Mucosa of descending colon (tissue), 3 donors: ENCODE results near the gene OCA2. TPM values are rescaled to one million over a fixed set of nuclear protein-coding genes. Genes with fewer than 3 reads are reported as not detected.

Experiments
- ATAC-seq: fragments of 200-7000 bp; cut with Tn5 transposase; one replicate; pipeline ENCODE4 v1.9.1; 2020; ENCODE audit warnings: mild to moderate bottlenecking, moderate library complexity
- DNase-seq, 3 donors: peaks; one replicate each; pipeline ENCODE4 v3.0.0-alpha.2; 2020
- H3K36me3 ChIP-seq: fragments of 200-600 bp; one replicate; pipeline ENCODE4 v1.8.0; 2021; ENCODE audit warnings: low read depth, mild to moderate bottlenecking
- H3K4me1 ChIP-seq: fragments of 200-600 bp; one replicate; pipeline ENCODE4 v1.8.0; 2021; ENCODE audit warnings: low read depth, mild to moderate bottlenecking
- H3K4me3 ChIP-seq: fragments of 200-600 bp; one replicate; pipeline ENCODE4 v1.8.0; 2021; ENCODE audit warnings: mild to moderate bottlenecking
- H3K9me3 ChIP-seq: fragments of 200-600 bp; one replicate; pipeline ENCODE4 v1.8.0; 2021; ENCODE audit warnings: mild to moderate bottlenecking
- intact Hi-C, 2 donors: fragments of 100-400 bp; cut with DNase I in 1 of 2; cut with micrococcal nuclease in 1 of 2; formaldehyde crosslinking; loops; one replicate each; pipeline versions ENCODE4 v1.11.0 to v1.11.1; 2022; cut with DNase I, micrococcal nuclease
- total RNA-seq, 3 donors: library from RNA; stranded (reverse); fragmentation: NEBNext Ultra II Directional in 2 of 3; extraction: Animal tissue kit (Norgen Biotek cat#: 25700) in 2 of 3; gene quantifications; one replicate each; pipeline versions ENCODE4 v1.2.1 to v1.2.4, GENCODE V29; 2021 to 2023
- TF ChIP-seq, protein P1 (sequence below): fragments of 200-600 bp; IDR thresholded peaks from one replicate; pipeline ENCODE4 v1.8.0; 2022; ENCODE audit warnings: antibody characterized with exemption, mild to moderate bottlenecking
- donor health status: DM: no; HTN: no; CAD: no; lungs with moderate emphysema.
- donor health status: DM: no; HTN: no; CAD: no.
- donor health status: DM: no; HTN: yes; CAD: no.

OCA2 gene
- total RNA-seq, 3 donors from 2014 or later = 0.22 to 0.32 TPM; not detected in 1

DNA sequence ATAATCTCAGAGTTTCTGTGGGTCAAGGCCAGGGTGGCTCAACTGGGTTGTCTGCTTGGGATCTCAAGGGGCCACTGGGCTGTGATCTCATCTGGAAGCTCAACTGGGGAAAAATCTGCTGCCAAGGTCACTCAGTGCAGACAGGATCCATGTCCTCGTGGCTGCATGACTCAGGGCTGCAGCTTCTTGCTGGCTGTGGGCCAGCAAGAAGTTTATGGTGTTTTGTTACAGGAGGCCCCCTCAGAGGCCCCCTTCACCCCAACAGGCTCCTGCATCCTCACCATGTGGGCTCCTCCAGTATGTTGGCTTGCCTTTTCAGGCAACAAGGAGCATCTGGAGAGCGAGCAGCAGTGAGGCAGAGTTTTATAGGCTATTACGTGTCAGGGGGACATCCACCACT lies 14.6 kb downstream of the OCA2 start:
- intact Hi-C loops = no loop called here
- DNase-seq = no peak
- peak; percentile 14 for ATAC-seq

DNA sequence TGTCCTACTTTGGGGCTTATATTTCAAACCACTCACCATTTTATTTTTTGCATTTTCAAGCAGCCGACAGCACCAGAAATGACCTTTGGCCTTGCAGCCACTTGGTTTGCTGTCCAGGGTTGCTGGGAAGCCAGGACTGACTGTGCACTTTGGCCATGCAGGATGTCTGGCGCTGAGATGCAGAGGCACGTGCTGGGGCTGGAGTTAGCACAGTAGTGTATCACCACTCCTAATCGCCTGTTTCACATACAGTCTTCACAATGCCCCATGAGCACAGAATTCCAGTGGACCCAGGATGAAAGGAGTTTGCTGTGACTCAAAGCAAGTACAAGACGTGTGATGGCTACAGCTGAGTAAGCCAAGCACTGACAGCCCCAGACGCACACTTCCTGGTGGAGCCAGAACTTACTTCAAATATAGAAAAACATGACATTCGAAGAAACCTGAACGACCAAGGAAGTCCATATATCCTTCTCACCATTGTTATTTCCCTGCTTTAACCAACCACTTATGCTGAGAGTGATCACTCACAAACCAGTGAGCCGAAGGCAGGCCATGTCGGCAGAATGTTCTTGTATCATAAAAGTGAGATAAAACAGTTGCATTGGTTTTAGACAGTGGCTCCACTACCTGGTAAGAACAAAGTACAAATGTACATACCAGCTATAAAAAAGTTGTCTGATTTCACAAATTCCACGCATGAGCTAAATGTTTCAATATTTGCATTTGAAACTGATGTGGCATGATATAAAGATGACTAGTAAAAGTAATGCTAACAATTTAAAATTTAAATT lies 16.0 kb downstream of the OCA2 start:
- peak; percentile 50 to 72 (median 64) for DNase-seq
- H3K4me3 ChIP-seq = no peak overlapping the region
- H3K4me1 ChIP-seq = peaks cover 11% of the 10 kb centered on the region
- no peaks in the 10 kb centered on the region for H3K36me3 ChIP-seq
- TF ChIP-seq, protein P1, sequence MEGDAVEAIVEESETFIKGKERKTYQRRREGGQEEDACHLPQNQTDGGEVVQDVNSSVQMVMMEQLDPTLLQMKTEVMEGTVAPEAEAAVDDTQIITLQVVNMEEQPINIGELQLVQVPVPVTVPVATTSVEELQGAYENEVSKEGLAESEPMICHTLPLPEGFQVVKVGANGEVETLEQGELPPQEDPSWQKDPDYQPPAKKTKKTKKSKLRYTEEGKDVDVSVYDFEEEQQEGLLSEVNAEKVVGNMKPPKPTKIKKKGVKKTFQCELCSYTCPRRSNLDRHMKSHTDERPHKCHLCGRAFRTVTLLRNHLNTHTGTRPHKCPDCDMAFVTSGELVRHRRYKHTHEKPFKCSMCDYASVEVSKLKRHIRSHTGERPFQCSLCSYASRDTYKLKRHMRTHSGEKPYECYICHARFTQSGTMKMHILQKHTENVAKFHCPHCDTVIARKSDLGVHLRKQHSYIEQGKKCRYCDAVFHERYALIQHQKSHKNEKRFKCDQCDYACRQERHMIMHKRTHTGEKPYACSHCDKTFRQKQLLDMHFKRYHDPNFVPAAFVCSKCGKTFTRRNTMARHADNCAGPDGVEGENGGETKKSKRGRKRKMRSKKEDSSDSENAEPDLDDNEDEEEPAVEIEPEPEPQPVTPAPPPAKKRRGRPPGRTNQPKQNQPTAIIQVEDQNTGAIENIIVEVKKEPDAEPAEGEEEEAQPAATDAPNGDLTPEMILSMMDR = no peak
- H3K9me3 ChIP-seq = no peaks in the 10 kb centered on the region
- intact Hi-C loops = no loop called here
- ATAC-seq = peak; percentile 85

More for the DNA sequence above, 14.6 kb downstream of the OCA2 start:
- TF ChIP-seq, protein P1 = no peak
- no peak overlapping the region for H3K4me3 ChIP-seq
- no peaks in the 10 kb centered on the region for H3K36me3 ChIP-seq
- H3K9me3 ChIP-seq = peaks cover 4% of the 10 kb centered on the region
- peaks cover 11% of the 10 kb centered on the region for H3K4me1 ChIP-seq

DNA sequence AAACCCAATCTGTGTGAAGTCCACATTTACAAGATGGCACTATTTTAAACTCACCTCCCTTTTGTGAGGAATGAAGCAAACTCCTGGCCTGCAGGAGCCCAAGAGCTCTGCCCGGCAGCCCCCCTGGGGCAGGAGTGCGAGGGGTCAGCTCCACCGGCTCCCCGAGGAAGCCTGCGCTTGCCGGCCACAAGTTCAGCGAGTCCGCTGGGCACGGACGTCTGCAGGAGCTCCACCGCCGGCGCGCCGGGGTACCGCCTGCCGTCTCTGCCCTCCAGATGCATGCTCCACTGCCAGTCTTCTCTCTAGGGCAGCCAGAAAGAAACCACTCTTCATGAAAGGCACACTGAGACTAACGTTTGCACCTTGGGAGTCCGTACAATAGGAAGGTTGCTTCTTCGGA lies 17.5 kb downstream of the OCA2 start:
- TF ChIP-seq, protein P1 = no peak
- no peak for DNase-seq
- ATAC-seq = no peak
- no peak overlapping the region for H3K4me3 ChIP-seq
- H3K9me3 ChIP-seq = no peaks in the 10 kb centered on the region
- H3K4me1 ChIP-seq = peaks cover 11% of the 10 kb centered on the region
- H3K36me3 ChIP-seq = no peaks in the 10 kb centered on the region
- intact Hi-C loops = no loop called here

DNA sequence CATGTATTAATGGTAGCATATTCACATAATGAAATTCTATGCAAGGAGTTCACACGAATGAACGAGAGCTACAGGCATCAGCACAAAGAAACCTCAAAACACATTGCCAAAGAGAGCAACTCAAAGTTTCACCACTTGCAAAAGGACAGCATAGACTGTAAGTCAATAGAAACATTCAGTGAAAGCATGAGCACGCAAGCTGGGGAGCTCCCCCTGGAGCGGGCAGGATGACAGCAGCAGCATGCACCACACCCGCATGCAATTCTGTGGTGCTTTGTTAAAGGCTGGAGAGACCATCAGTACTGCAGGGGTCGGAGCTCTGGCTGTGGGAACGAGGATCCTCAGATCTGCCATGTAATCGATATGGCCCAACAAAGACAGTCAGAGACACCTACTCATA lies 18.7 kb downstream of the OCA2 start:
- Histone ChIP-seq H3K4me1 (peaks cover 11% of the 10 kb centered on the region), H3K4me3 (no peak overlapping the region), H3K9me3 (no peaks in the 10 kb centered on the region), H3K36me3 (no peaks in the 10 kb centered on the region)
- TF ChIP-seq, protein P1 = no peak
- no peak for ATAC-seq
- intact Hi-C loops = no loop called here
- DNase-seq = no peak

DNA sequence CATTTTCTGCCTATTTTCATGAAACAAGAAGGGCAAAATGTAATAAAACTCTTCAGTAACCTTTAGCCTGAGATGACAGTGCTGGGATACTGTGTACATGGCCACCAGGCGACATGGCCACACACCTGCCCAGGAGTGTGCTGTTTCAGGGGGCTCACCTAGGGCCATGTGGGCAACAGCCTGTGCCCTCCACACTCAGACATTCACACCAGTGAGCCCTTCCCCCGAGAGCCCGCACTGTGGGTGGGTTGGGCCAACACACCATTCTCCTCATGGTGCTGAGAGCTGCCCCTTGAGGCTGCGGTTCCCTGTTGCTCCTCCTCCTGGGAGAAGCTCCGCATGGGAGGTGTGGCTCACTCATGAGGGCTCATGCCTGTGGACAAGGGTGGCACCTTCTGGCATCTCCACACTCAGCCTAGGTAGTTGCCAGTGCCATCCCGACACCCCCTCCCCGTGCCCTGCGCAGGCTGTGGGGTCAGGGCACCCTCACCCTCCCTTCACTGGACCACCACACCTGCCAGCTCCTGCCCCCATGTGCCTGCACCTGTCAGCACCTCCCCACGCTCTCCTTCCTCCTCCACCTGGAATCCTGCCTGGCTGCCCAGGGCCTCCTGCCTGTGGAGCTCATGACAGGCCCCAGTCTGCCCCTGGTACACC lies 19.7 kb downstream of the OCA2 start:
- no peak for ATAC-seq
- H3K4me3 ChIP-seq = no peak overlapping the region
- intact Hi-C loops = no loop called here

More for the DNA sequence above, 19.7 kb downstream of the OCA2 start:
- no peak for DNase-seq
- TF ChIP-seq, protein P1 = no peak
- Histone ChIP-seq H3K4me1 (peaks cover 11% of the 10 kb centered on the region), H3K9me3 (no peaks in the 10 kb centered on the region), H3K36me3 (no peaks in the 10 kb centered on the region)
